NCI-H69 (cell line): ENCODE results near the gene FAM149A.

Experiments used
- DNase-seq: peaks from one replicate; lab custom pipeline; 2025; lab: John Stamatoyannopoulos, UW

Gene FAM149A

GRCh38 chr4:186202490-186203140, 98.1 kb downstream of the FAM149A start:
- DNase-seq, result no peak

GRCh38 chr4:186203406-186203805, 98.9 kb downstream of the FAM149A start:
- DNase-seq, result no peak

GRCh38 chr4:186204103-186204559, 99.6 kb downstream of the FAM149A start:
- no peak for DNase-seq

DNA sequence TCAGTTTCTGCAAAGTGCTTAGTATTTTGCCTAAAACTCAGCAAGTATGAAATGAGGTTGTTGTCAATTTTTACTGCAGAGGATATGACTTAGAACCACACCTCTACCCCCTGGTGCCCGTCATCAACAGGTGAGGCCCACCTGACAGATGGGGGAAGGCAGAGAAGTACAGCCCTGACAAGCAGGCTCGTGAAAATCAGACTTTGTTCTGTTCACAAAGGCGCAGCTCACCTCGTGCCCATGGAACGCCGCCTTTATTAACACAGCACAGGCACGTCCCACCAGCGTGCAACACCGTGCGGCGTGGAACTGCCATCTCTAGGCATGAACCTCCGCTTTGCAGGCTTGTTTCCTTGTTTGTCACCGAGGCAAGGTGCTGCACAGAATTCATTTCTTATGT, 100.2 kb downstream of the FAM149A start:
- DNase-seq, result no peak

DNA sequence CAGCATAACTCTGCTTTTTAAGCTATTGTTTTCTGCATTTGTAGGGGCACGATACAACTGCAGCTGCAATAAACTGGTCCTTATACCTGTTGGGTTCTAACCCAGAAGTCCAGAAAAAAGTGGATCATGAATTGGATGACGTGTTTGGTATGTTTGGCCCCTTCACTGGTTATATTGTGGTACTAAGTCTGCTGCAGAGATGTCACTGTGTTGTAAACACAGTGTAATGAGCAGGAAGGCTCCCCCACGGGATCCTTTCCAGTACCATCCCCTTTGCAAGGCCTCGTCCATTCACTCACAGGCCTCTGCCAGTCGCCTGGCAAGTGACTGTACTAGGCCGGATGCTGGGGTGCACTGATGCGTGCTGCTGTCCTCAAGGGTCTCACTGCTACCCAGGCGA, 100.7 kb downstream of the FAM149A start:
- no peak for DNase-seq

DNA sequence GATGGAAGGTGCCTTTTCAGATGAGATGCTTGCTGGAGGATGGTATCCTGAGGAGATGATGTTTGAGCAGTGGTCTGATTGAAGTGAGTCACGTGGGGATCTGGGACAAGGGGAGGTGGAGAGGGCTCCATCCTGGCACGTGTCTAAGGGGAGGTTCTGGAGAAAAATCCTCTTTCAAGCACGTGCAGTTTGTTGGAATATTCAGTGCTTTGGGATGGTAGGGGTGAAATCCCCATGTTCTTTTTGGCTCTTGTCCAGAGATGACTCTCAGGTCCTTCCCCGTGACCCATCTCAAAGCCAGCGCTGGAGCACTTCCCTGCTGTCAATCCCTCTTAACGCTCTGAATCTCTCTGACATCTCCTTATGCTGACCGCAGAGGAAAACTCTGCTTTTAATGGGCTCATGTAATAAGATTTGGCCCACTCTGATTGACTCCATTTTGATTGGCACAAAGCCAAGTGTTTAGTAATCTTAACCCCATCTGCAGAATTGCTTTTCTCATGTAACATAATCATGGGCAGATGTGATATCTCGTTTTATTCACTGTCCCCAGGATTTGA, 112.0 kb downstream of the FAM149A start:
- DNase-seq, result no peak

GRCh38 chr4:186217733-186218293, 113.3 kb downstream of the FAM149A start:
- DNase-seq, result no peak

DNA sequence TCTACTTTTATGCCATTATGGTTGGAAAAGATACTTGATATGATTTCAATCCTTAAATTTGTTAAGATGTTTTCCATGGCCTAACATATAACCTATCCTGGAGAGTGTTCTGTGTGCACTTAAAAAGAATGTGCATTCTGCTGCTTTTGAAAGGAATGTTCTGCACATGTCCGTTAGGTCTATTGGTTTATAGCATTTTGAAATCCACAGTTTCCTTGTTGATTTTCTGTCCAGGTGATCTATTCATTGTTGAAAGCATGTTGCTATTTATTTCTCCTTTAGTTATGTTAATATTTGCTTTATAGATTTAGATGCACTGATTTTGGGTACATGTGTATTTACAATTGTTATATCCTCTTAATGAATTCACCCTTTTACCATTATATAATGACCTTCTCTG, 117.1 kb downstream of the FAM149A start:
- no peak for DNase-seq
